NCI-H1092 (cell line): ENCODE data around the gene PACS2.

Experiments
- DNase-seq: peaks from one replicate; lab custom pipeline; 2025; lab: John Stamatoyannopoulos, UW

Gene PACS2

DNA sequence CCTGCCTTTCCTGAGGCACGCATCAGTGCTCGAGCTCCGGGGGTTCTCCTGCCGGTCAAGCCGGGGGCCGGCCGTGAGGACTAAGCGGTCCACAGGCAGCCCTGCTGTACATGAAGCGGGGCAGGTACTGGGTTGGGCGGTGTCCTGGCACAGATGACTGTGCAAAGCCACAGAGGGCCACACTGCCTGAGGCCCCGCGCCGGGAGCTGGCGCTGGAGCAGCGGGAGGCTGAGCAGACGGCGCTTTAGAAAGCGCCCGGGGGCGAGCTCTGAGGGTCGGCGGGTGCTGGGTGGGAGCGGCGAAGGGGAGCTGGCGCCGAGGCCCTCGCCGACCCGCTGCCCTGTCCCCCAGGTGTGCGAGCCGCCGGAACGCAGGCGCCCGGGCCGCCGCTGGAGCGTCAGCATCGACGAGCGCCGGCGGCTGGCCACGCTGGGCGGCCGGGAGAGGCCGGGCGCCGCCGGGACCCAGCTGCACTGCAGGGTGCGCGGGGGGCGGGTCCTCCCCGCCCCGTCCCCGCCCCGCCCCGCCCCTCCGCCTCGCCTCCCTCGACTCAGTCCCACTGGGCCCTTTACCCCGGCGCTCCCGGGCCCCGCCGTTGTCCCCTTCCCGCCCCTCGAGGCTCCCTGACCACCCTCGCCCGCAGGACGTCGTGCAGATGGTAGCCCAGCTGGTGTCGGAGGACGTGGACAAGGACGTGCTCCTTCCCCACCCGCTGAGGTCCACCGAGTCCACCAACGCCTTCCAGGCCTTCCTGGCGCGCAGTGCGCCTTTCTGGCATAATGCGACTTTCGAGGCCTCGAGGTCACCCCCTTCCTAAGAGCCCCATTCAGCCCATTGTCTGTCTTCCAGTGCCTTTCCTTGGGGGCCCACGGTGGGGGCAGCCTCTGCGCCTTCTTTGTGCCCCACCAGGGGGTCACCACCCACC lies 96.7 kb downstream of the PACS2 start:
- DNase-seq: no peak

DNA sequence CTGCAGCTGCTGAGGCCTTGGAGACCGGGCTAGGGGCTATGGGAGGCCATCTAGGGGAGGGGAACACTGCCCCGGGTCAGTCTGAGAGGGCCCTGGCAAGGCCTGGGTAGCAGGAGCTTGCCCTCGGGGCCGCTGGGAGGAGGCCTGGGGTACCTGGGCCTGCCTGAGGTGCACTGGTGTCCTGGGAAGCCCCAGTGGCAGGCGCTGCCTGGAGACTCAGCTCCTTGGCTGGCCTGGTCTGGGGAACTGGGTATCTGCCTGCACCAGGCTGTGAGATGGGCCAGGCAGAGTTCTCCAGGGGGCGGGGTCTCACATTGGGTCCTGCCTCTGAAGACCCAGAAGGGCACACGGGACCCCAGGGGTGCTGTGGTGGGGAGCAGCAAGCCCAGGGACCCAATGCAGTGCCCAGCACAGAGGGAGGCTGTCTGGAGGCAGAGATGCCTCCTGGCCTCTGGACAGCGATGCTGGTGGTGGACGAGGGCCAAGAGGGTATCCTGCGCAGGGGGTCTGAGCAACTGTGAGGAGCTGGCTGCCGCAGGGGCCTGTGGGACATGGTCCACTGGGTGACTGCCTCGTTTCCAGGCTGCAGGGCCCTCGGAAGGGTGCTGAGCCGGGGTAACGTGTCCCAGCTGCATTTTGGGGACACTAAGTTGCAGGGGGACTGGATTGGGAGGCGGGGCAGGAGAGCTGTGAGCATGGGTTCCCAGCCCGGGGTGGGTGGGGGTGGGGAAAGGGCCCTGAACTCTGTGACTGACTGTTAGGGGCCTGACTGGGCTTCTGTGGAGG lies 97.6 kb downstream of the PACS2 start:
- no peak for DNase-seq

DNA sequence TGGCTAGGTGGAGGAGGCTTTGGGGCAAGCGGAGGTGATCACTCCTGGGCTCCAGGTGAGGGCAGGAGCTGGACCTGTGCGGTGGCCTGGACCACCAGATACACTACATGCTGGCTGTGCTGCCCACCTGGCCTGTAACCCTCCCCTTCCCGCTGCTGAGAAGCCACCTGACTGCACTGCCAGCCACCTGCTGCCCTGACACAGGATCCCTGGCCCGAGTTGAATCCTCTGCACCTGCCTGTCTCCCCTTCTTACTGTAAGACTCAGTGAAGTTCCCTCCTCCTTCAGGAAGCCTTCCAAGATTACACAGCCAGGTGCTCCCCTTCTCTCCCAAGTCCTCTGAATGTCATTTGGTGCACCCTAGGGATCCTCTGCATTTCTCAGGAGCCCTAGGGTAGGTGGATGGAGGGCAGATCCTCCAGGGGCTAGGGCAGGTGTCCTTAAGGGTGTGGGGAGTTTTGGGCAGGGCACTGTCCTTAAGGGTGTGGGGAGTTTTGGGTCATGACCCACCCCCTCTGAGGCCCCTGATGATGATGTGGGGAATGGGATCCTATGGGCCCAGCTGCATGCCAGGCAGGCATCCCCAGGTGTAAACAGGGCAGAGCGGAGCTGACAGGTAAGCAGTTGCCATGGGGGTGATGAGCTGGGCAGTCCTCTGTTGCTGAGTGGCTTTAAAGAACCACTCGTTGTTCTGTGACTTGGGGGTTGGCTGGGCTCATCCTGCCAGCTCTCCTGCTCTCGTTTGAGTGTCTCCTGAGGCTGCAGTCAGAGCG lies 98.4 kb downstream of the PACS2 start:
- DNase-seq: no peak

DNA sequence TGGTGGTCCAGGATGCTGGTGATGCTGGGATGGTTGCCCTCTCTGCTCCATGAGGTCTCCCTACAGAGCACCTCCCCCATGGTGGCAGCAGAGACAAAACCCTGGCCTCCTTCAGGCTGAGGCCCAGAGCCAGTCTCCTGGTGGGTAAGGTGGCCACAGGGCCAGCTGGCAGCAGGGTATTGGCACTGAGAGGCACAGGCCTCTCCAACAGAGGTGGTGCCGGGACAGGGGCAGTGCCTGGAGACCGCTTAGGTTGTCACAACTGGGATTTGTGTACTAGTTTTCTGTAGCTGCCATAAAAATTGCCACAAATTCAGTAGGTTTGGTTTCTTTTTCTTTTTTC lies 99.0 kb downstream of the PACS2 start:
- DNase-seq: no peak

DNA sequence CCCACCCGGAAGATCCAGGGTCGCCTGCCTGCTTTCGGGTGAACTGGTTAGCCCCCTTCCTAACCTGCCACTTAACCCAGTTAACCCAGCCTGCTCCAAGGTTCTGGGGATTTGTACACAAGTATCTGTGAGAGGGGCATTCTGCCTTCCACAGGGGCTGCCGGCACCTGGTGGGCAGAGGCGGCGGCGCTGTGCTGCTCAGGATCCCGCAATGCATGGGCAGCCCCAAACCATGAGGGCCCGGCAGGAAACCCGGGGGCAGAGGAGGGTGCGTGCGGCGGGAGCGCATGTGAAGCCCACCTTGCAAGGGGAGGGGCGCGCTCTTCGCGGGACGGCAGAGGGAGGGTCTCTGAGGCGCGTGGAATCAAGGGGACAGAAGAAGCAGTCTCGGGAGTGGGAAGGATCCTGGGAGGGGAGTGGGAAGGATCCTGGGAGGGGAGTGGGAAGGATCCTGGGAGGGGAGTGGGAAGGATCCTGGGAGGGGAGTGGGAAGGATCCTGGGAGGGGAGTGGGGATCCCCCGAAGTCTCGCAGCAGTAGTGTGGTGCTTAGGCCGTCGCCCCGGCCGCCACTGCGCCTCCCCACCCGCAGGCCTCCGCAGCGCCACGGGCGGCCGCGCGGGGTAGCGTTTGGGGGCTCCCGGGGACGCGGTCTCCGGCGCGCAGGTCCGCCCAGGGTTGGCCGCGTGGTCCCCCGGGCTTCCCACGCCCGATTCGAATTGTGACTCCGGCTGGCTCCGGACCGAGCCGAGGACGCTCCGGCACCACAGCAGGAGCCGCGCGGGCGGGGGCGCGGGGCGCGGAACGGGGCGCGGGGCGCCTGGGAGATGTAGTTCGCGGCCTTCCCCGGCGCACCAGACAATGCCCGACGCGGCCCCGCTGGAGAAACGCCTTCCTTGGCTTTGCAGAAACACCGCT lies 100.2 kb downstream of the PACS2 start:
- peak; percentile 57 for DNase-seq

DNA sequence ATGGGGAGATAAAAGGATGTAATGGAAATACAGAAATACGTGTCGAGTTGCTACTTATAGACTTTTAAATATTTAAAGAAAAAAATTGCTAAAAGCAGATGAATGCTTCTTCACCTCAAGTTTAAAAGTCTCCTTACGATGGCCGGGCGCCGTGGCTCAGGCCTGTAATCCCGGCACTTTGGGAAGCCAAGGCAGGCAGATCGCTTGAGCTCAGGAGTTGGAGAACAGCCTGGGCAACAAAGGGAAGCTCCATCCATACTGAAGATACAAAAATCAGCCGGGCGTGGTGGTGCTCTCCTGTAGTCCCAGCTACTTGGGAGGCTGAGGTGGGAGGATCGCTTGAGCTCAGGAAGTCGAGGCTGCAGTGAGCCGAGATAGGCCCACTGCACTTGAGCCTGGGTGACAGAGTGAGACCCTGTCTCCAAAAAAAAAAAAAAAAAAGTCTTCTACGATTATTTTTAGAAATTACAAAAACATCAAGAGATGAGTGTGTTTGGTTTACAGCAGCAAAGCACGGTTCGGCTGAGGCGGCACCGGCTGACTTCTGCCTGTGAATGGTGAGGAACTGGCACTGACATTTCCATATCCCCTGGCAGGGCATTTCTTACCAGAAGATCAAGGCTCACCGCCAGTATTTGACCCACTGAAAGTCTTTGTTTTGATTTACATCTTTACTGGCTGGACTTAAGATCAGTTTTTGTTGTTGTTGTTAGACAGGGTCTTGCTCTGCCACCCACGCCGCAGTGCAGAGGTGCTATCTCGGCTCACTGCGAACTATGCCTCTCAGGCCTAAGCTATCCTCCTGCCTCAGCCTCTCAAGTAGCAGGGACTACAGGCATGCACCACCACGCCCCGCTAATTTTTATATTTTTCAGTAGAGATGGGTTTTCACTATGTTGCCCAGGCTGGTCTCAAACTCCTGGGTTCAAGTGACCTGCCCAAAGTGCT lies 101.2 kb downstream of the PACS2 start:
- DNase-seq: no peak

DNA sequence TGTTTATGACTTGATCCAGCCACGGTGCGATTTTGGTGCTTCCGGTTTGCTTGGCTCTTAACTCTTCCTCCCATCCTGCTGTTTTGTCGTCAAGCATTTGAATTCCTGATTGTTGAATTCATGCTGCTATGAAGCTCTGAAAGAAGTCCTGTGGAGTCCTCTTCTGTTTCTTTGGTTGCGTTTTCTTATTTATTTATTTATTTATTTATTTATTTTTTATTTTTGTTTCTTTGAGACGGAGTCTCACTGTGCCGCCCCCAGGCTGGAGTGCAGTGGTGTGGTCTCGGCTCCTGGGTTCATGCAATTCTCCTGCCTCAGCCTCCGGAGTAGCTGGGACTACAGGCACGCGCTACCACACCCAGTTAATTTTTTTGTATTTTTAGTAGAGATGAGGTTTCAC lies 102.1 kb downstream of the PACS2 start:
- DNase-seq: no peak

DNA sequence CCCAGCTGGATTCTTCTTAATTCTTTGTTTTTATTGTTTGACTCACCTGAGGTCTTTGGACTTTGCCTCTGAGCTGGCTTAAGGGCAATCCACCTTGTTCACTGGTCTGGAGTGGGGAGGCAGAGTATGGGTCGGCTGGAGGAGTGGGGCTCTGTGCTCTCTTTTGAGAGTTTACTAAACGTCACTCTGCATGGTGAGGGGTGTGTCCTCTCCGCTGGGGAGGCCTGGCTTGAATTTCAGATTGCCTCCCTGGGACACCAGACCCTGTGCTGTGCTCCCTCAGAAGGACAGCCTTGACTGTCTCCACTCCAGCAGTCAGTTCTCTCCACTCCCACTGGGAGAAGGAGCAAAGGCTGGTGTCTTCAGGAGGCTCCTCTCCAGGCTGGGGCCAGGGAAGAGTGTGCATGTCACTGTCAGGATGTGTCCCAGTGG lies 103.2 kb downstream of the PACS2 start:
- no peak for DNase-seq

DNA sequence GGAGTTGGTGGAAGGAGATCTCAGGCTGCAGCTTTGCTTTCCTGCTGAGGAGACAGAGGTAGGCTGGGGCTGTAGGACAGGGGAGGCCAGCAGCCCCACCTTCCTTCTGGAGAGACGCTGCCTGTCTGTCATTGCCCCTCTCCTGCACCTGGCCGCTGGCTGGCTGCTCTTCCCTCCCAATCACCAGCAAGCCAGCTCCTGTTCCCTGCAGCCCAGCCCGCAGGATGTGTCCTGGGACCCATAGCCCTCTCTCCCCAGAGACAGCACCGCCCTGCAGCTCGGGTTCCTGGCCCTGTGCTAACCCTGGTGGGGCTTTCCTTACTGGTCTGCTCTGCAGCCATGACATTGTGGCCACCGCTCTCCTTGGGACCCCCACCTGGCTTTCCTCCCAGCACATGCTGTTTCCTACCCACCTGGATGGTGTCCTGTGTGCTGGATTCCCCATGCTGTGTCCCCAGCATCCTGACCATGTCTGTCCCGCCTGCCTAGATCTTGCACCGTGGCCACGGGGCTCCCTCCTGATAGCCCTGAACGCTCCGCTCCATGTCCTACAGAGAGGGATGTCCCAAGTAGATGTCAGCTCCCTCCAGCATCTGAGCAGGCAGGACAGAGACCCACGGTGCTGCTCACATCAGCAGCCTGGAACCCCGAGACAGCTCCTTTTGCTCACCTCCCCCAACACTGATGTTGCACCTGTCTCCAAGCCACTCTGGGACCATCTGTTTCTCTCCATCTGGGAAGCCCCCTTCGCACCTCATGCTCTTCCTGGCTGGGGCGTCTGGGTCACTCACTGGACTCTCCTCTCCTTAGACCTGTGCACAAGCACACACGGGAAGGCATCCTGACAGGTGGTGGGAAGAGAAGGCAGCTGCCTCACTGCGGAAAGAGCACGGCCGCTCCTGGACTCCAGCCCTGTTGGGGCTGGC lies 104.0 kb downstream of the PACS2 start:
- no peak for DNase-seq

DNA sequence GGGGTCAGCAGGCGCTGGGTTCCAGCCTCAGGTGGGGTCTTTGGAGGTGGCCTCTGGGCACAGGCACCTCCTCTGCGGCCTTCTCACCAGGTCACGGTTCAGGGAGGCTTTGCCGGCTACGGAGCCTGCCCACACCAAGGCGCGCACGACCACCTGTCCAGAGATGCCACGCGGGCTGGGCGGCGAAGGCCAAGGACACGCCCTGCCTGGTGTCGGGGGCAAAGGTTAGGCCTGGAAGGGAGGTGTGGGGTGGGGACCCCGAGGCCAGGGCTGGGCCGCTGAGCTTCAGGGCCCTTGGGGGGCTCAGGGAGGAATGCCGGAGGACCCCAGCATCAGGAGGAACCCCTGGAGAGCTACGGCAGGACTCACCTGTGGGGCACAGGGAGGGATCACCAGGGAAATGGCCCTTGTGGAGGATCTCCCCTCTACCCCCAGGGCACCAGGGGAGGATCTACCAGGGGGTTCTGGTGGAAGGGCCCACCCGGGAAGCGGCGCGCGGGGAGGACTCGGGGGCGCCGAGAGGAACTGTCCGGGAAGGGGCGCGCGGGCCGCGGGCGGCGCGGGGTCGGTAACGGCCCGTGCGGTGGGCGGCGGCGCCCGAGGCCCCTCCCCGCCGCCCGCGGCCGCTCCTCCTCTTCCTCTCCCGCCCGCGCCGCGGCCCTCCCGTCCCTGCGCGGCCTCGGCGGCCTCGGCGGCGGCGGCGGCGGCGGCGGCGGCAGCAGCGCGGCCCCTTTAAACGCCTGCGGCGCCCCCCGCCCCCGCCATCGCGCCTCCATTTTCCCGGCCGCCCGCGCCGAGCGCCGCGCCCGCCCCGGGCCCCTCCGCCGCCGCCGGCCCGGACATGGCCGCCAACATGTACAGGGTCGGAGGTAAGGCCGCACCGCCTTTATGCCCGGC lies 104.9 kb downstream of the PACS2 start, which contains the start of gene MTA1:
TSS of gene MTA1 (plus strand) at position 633 of the 897 bp plus-strand sequence. CDS start at position 842, 209 bp downstream.
- peak; percentile 20 for DNase-seq

DNA sequence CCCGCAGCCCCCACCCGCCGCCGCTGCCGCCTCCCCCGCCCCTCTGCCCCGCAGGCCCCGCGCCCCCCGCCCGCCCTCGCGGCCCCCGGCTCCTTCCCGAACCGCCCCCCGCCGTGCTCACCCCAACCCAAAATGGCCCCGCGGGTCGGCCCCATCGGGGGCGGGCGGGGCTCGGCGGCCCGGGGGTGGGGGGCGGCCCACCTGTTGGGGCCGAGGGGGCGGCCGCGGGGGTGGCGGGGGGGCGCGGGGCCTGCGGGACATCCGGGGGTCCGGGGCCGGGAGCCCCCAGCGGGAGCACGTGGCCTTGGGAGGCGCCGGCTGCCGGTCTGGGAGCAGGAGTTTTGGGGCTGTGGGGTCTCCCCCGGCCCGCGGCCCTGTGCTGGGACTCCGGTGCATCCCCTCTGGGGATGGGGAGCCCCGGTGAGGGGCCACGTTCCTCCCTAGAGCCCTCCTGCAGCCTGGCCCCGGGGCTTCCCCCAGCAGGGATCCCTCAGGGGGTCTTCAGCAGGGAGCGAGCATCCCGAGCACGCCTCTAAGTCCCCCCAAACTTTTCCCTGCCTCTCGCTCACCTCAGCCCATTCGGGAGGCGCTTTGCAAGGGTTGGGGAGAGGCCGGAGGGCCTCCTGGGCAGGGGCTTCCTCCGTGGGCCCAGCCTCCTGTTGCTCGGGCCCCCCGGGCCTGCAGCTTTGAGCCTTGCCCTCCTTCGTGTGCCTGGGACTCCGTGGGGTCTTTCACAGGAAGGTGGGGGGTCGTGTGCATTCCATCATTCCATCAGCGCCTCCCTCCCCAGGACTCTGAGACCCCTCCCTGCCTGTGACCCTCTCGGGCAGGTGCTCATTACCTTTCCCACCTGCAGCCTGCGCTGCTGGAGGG lies 105.8 kb downstream of the PACS2 start:
- no peak for DNase-seq

DNA sequence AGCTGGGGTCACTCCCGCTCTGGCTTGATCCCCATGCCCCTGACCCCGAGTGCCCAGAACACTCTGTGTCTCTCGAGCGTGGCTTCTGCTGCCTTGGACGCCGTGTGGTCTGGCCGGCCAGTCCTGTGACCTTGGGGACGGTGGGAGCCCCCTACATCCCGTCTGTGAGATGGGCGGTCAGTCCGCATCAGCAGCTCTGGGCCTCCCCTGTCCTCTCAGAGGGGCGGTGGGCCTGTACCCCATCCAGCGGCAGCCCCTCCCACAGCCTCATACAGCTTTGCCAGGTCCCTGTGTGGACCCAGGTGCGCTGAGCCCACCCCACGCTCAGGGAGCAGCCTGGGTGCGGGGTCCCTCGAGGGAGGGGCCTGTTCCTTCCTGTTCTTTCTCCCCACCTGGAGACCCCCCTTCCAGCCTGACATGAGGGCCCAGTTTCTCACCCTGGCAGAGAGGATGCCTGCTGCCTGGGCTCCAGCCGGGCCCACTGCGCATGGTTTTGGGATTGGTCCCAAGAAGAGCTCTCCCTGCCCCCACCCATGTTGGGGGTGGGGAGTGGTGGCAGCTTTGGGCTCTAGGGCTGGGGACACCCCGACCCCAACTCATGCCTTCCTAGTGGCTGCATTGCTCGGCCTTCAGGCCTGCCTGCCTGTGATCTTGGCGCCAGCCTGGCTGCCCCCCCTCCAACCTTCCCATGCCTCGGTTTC lies 106.6 kb downstream of the PACS2 start:
- DNase-seq: no peak

DNA sequence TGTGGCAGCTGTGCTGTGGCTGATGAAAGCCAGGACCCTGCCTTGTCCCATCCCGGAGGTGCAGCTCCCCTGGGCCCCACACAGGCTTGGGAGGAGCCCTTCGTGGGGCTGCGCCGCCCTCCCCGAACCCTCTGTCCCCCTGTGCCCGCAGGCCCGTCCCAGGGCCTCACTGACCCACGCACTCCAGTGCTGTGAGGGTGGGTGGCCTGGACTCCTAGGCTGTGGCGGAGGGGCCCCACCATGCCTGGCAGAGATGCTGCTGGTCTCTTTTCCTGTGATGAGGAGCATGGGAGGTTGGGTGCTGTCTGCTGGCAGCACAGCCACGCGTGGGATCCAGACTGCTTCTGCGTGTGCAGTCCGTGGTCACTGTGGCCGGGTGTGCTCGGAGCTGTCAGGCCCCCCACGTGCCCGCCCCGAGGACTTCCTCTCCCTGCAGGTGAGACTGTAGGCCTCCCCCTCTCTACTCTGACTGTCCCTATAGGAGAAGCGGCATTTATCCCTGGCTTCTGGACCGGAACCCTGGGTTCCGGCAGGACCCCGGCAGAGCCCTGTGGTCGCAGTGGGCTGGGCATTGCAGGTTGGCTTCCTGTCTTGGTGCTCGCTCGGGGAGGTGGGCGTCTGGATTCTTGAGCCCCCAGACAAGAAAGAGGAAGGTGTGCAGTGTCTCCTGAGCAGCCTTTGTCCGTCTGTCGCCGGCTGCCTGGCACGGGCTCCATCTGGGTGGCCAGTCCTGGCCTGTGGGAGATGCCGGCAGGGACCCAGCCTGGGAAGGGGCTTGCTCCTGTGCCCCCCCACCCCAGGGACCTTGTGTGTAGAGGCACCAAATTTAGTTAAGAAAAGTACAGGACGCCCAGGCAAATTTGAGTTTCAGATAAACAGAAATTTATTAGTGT lies 107.4 kb downstream of the PACS2 start:
- no peak for DNase-seq

DNA sequence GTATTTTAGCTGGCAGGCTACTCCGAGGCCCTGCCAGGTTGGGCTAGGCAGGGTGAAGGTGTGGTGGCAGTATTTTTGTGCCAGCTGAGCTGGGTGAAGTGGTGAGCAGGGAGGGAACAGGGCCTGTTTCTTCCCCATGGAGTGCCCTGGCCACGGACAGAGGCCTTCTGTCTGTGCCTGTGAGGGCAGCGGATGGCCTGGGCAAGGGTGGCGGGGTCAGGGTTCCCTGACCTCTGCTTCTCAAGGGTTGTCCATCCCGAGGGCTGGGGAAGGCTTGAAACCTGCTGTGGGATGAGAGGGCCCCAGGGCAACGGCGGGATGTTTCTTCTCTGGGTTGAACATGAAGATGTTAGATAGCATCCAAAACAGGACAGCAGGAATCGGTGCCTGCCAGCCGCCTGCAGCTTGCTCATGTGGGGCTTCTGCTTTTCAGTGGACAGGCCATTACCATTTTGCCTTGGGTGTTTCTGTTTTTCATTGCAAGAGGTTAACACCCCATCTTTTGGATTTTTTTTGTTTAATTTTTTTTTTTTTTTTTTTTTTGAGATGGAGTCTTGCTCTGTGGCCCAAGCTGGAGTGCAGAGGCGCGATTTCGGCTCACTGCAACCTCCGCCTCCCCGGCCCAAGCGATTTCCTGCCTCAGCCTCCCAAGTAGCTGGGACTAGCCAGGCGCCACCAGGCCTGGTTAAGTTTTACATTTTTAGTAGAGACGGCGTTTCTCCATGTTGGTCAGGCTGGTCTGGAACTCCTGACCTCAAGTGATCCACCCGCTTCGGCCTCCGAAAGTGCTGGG lies 108.3 kb downstream of the PACS2 start:
- DNase-seq: no peak
